GM12878 (cell line): ENCODE results near the gene CNTNAP5. TPM values are rescaled to one million over a fixed set of nuclear protein-coding genes. Genes with fewer than 3 reads are reported as not detected.

ENCODE experiments used
- ATAC-seq: fragments of 200-7000 bp; cut with Tn5 transposase; 3 replicates; pipeline ENCODE4 v1.9.1; 2020; ENCODE audit warnings: mild to moderate bottlenecking, moderate library complexity
- BruUV-seq: library from RNA; stranded (reverse); fragments of 400-500 nt; replicated peaks from 2 replicates; lab custom pipeline; 2021; lab: Mats Ljungman, UMichigan
- CTCF ChIA-PET: fragments of 300-600 bp; sonication (Branson Sonifier 250); formaldehyde crosslinking; extraction: SDS; loops from one replicate; lab custom pipeline; 2021; ENCODE audit warnings: inconsistent platforms; lab: Yijun Ruan, JAX
- POLR2A ChIA-PET: fragments of 350-600 bp; formaldehyde crosslinking; extraction: SDS; loops from one replicate; lab custom pipeline; 2021; ENCODE audit warnings: inconsistent platforms; lab: Charles Lee
- RAD21 ChIA-PET: fragments of 300-600 bp; sonication (Branson Sonifier 250); formaldehyde crosslinking; loops from one replicate; lab custom pipeline; 2023; ENCODE audit warnings: antibody characterized with exemption; ENCODE audit not compliant: unreplicated experiment; lab: Charles Lee
- SMC1A ChIA-PET: fragments of 300-600 bp; sonication (Branson Sonifier 250); formaldehyde crosslinking; loops from one replicate; lab custom pipeline; 2023; ENCODE audit not compliant: unreplicated experiment, uncharacterized antibody; lab: Charles Lee
- DNase-seq: peaks from one replicate; pipeline ENCODE4 v3.0.0-alpha.2; 2011; ENCODE audit warnings: low read depth, low spot score
- FAIRE-seq: peaks from 3 replicates; lab custom pipeline; 2011; peaks lifted over from hg19 to GRCh38; lab: Jason Lieb, UNC
- H2AFZ ChIP-seq: 2 replicates; pipeline ENCODE4 v1.6.0; 2011; ENCODE audit warnings: low read depth, low read length, control low read depth; ENCODE audit not compliant: control insufficient read depth
- H3K27ac ChIP-seq: 2 replicates; pipeline ENCODE4 v1.5.1; 2011; ENCODE audit warnings: control low read depth; ENCODE audit not compliant: control insufficient read depth, insufficient read depth
- H3K27me3 ChIP-seq, 2 experiments: replicated peaks in 1 of 2; 2 replicates each; pipeline versions ENCODE4 v1.6.0 to v1.6.1; 2011; ENCODE audit warnings: low read length in 1 of 2; ENCODE audit not compliant: control insufficient read depth in 2 of 2, insufficient read depth in 2 of 2
- H3K36me3 ChIP-seq, 2 experiments: 2 replicates each; pipeline ENCODE4 v1.5.1; 2011; ENCODE audit warnings: low read length in 1 of 2; ENCODE audit not compliant: control insufficient read depth in 2 of 2, insufficient read depth in 2 of 2
- H3K4me1 ChIP-seq: 2 replicates; pipeline ENCODE4 v1.6.1; 2011; ENCODE audit warnings: mild to moderate bottlenecking, low read length, moderate library complexity, mixed read lengths; ENCODE audit not compliant: control insufficient read depth, insufficient read depth
- H3K4me2 ChIP-seq: 2 replicates; pipeline ENCODE4 v1.6.0; 2011; ENCODE audit warnings: control low read depth; ENCODE audit not compliant: control insufficient read depth, insufficient read depth
- H3K4me3 ChIP-seq: fragments of 200-600 bp; sonication (generic); 2 replicates; pipeline ENCODE4 v1.5.1; 2016
- H3K79me2 ChIP-seq: 2 replicates; pipeline ENCODE4 v1.6.0; 2011; ENCODE audit warnings: low read length; ENCODE audit not compliant: control insufficient read depth, insufficient read depth
- H3K9ac ChIP-seq: 2 replicates; pipeline ENCODE4 v1.8.0; 2011; ENCODE audit warnings: low read length, control low read depth, mixed read lengths; ENCODE audit not compliant: control insufficient read depth, insufficient read depth
- H3K9me3 ChIP-seq: replicated peaks from 3 replicates; pipeline ENCODE4 v1.5.1; 2011; ENCODE audit warnings: mild to moderate bottlenecking, low read length; ENCODE audit not compliant: control insufficient read depth, insufficient read depth
- H4K20me1 ChIP-seq: 2 replicates; pipeline ENCODE4 v1.6.0; 2011; ENCODE audit not compliant: control insufficient read depth, insufficient read depth
- ATF7 ChIP-seq: fragments of 450-650 bp; IDR thresholded peaks from 2 replicates; pipeline ENCODE4 v1.6.1; 2016; ENCODE audit warnings: low read depth, mild to moderate bottlenecking
- CREB1 ChIP-seq: IDR thresholded peaks from 2 replicates; pipeline ENCODE4 v1.6.1; 2012; ENCODE audit warnings: low read depth, mild to moderate bottlenecking, inconsistent platforms
- ESRRA ChIP-seq: IDR thresholded peaks from 2 replicates; pipeline ENCODE4 v1.6.1; 2012; ENCODE audit warnings: mild to moderate bottlenecking, low read length, improper control_type of control experiment
- IRF4 ChIP-seq: IDR thresholded peaks from 2 replicates; pipeline ENCODE4 v1.6.1; 2011; ENCODE audit warnings: low read depth, low read length
- JUND ChIP-seq: IDR thresholded peaks from 2 replicates; pipeline ENCODE4 v1.6.1; 2012; ENCODE audit warnings: low read depth, mild to moderate bottlenecking, low read length, improper control_type of control experiment, moderate library complexity
- MAX ChIP-seq: IDR thresholded peaks from 2 replicates; pipeline ENCODE4 v1.6.1; 2012; ENCODE audit warnings: low read depth, low read length, improper control_type of control experiment
- PML ChIP-seq: IDR thresholded peaks from 2 replicates; pipeline ENCODE4 v1.6.1; 2012; ENCODE audit warnings: low read length, inconsistent platforms
- RBBP5 ChIP-seq: fragments of 200-600 bp; sonication (generic); conservative IDR thresholded peaks from 2 replicates; pipeline ENCODE4 v1.6.1; 2016
- REST ChIP-seq: IDR thresholded peaks from 2 replicates; pipeline ENCODE4 v1.6.1; 2012; ENCODE audit warnings: mild to moderate bottlenecking, low read depth, low read length
- RUNX3 ChIP-seq: IDR thresholded peaks from 2 replicates; pipeline ENCODE4 v1.6.1; 2012; ENCODE audit warnings: low read length, inconsistent platforms
- SIX5 ChIP-seq: IDR thresholded peaks from 2 replicates; pipeline ENCODE4 v1.6.1; 2011; ENCODE audit warnings: mild to moderate bottlenecking, low read depth, low read length, moderate library complexity; ENCODE audit not compliant: severe bottlenecking
- SMAD5 ChIP-seq: IDR thresholded peaks from 2 replicates; pipeline ENCODE4 v1.6.1; 2016; ENCODE audit warnings: antibody characterized with exemption, low read depth
- SRF ChIP-seq, 2 experiments: IDR thresholded peaks; 2 replicates each; pipeline ENCODE4 v1.6.1; 2011; ENCODE audit warnings: low read depth in 2 of 2, low read length in 2 of 2, mild to moderate bottlenecking in 1 of 2, moderate library complexity in 1 of 2
- ZNF274 ChIP-seq: IDR thresholded peaks from one replicate; pipeline ENCODE4 v1.8.0; 2011; ENCODE audit not compliant: insufficient read length, insufficient read depth
- ZNF384 ChIP-seq: IDR thresholded peaks from 2 replicates; pipeline ENCODE4 v1.6.1; 2012; ENCODE audit warnings: low read depth, mild to moderate bottlenecking, low read length, improper control_type of control experiment, borderline replicate concordance
- WGBS: methylation state at CpG from one replicate; pipeline ENCODE4 v1.1.6; 2016; ENCODE audit warnings: low lambda C conversion rate; ENCODE audit not compliant: insufficient replicate concordance, insufficient coverage; ENCODE audit errors: missing lambda C conversion rate; 5-methylcytosine and 5-hydroxymethylcytosine counted together
- in situ Hi-C: fragments of 300-500 bp; cut with MboI; formaldehyde crosslinking; loops from 9 replicates; pipeline ENCODE4 v1.14.3; 2018; ENCODE audit warnings: mixed read lengths
- intact Hi-C: fragments of 100-400 bp; cut with micrococcal nuclease; formaldehyde crosslinking; loops from one replicate; pipeline ENCODE4 v1.14.2; 2022; ENCODE audit not compliant: unreplicated experiment
- polyA plus RNA-seq, 11 experiments: library from polyadenylated mRNA; depleted of rRNA in 4 of 11; unstranded in 6 of 11; stranded (reverse) in 5 of 11; fragments of >200 nt; fragmentation: Nextera tagmentation in 4 of 11; fragmentation: Illumina TruSeq in 1 of 11; extraction: Ambion mirVana in 4 of 11; extraction: Trizol in 1 of 11; gene quantifications; 1 replicate in 1 of 11; 2 replicates in 10 of 11; pipeline versions ENCODE4 v1.2.1 to v1.2.3, GENCODE V29; 2011 to 2016; ENCODE audit warnings: inconsistent platforms in 2 of 11, missing spikeins in 2 of 11, low read depth in 1 of 11
- total RNA-seq, 4 experiments: library from RNA; depleted of rRNA in 3 of 4; stranded (reverse); fragments of >200 nt in 3 of 4; fragmentation: Illumina TruSeq in 1 of 4; extraction: Trizol in 1 of 4; gene quantifications; 2 replicates each; pipeline versions ENCODE4 v1.2.1 to v1.2.3, GENCODE V29; 2013 to 2021

The CNTNAP5 gene
- total and polyA plus RNA-seq, 10 of the 15 experiments (the other 5 are each of a cell fraction or from before 2014, with no cell fraction given), result not detected

GRCh38 chr2:124296470-124296869, 271.4 kb downstream of the CNTNAP5 start:
- no peaks in the 10 kb centered on the region for H3K79me2 ChIP-seq
- DNase-seq (no peak), FAIRE-seq (no peak), ATAC-seq (no peak)
- RAD21 ChIA-PET, result no interaction called here
- no peak overlapping the region for H3K4me3 ChIP-seq
- no peaks in the 10 kb centered on the region for H3K4me1 ChIP-seq
- no peaks in the 10 kb centered on the region for H3K36me3 ChIP-seq
- no peak overlapping the region for H3K4me2 ChIP-seq
- in situ Hi-C loops (no loop called here), intact Hi-C loops (no loop called here)
- CTCF ChIA-PET, result no interaction called here
- no TSS peak for BruUV-seq
- no peak overlapping the region for H2AFZ ChIP-seq
- no peak overlapping the region for H3K27ac ChIP-seq
- H3K9ac ChIP-seq, result no peak overlapping the region
- no peaks in the 10 kb centered on the region for H4K20me1 ChIP-seq
- SMC1A ChIA-PET, result no interaction called here
- H3K9me3 ChIP-seq, result no peaks in the 10 kb centered on the region
- no peaks in the 10 kb centered on the region for H3K27me3 ChIP-seq
- TF ChIP-seq ZNF274 (no peak), ATF7 (no peak), RUNX3 (no peak), REST (no peak), SRF (IDR thresholded peaks at IDR 0.05; ENCODE audit: low read depth in 2 of 2, low read length in 2 of 2) (no peak), IRF4 (no peak), PML (no peak), SIX5 (no peak), MAX (no peak), ZNF384 (no peak), JUND (no peak), SMAD5 (no peak), RBBP5 (no peak), ESRRA (no peak), CREB1 (no peak)
- 2% methylated on average over 2 of the region's 2 CpGs for WGBS
- POLR2A ChIA-PET, result no interaction called here
